IPS-NIHi11 (cell line): Measurements from ENCODE around the gene DENND5A.
A peak's percentile ranks its signal among the peaks of the same experiment; 100 is the strongest.
"Not testable (repeated sequence)": the region's sequence is repeated elsewhere in the genome, so short reads cannot be mapped to it uniquely, and the experiment has no call there.

Source experiments
- DNase-seq: peaks from one replicate; pipeline ENCODE4 v3.0.0; 2012; ENCODE audit warnings: mixed read lengths, low spot score

The DENND5A gene

GRCh38 chr11:9264316-9265210 is 587 bp downstream of the DENND5A start:
- DNase-seq = peak; percentile 26

DNA sequence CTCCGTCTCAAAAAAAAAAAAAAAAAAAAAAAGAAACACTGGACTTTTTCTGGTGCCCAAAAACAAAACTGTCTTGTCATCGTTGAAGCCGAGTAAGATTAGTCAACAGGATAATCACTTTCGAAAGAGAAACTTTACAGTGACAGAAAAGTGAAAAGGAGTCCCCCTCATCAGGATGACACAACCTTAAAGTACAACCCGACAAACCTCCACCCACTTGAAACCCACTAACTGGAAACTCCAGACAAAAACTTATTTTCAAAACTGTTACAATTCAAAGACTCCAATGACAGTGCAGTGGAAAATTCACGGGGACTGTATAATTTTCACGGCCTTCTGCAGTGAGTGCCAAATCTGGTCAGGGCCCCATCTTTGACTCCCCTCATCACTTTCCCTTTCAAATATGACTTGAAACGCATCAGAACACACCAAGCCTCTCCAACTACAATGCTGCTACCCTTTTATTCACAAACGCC is 1.3 kb downstream of the DENND5A start:
- DNase-seq = no peak

DNA sequence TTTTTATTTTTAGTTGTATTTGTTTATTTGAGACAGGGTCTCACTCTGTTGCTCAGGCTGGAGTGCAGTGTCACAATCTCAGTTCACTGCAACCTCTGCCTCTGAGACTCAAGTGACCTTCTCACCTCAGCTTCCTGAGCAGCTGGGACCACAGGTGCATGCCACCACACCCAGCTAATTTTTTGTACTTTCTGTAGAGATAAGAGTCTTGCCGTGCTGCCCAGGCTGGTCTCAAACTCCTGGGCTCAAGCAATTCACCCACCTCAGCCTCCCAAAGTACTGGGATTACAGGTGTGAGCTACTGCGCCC is 4.4 kb downstream of the DENND5A start:
- not testable (repeated sequence) for DNase-seq

GRCh38 chr11:9259981-9260837 is 4.9 kb downstream of the DENND5A start:
- DNase-seq = no peak

- not testable (repeated sequence) for DNase-seq
Observed at GRCh38 chr11:9258279-9258678, 6.9 kb downstream of the DENND5A start.

GRCh38 chr11:9254416-9254815 is 10.7 kb downstream of the DENND5A start:
- no peak for DNase-seq

- no peak for DNase-seq
Observed at GRCh38 chr11:9253086-9253485, 12.1 kb downstream of the DENND5A start.

DNA sequence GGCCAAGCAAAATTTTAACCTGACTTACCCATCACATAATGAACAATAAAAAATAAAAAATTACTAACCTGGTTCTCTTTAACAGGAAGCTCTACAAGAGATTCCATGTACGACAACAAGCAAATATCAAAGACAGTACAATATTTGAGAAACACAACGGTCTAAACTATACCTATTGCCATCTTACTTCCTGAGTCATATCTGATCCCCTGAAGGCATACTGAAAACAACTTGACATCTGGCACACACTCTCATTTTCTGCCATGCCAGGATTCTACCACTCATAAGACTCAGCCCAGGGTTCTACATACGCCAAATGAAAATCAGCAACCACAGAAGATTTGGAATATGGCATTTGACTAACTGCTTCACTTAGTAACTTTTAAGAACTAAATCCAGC is 13.8 kb downstream of the DENND5A start:
- no peak for DNase-seq

DNA sequence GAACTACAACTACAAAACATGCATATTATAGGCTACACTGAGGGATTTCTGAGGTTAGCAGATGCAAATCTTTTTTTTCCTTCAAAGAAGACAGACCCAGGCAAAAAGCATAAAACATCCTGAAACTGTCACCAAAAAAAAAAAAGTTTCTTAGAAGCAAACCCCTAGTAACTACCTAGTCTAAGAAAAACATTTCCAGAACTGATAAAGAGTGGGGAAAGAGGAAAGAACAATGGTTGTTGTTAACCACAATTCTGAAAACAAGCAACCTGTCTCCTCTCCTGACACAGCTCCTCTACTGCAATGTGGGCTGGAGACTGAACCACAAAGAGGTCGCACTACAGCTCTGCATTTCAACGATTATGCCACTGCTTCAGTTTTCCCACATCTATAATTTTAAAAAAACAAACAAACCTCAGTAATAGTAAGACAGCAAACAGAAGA is 15.0 kb downstream of the DENND5A start:
- no peak for DNase-seq

DNA sequence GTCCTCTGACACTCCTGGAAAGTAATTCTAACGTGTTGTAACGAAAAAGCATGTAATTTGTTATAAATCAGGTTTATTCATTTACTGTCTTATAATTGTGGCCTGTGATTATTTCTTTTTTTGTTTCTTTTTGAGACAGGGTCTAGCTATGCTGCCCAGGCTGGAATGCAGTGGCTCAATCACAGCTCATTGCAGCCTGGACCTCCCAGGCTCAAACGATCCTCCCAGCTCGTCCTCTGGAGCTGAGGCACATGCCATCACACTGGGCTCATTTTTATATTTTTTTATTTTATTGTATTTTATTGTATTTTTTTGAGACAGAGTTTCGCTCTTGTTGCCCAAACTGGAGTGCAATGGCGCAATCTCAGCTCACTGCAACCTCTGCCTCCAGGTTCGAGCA is 15.9 kb downstream of the DENND5A start:
- no peak for DNase-seq

DNA sequence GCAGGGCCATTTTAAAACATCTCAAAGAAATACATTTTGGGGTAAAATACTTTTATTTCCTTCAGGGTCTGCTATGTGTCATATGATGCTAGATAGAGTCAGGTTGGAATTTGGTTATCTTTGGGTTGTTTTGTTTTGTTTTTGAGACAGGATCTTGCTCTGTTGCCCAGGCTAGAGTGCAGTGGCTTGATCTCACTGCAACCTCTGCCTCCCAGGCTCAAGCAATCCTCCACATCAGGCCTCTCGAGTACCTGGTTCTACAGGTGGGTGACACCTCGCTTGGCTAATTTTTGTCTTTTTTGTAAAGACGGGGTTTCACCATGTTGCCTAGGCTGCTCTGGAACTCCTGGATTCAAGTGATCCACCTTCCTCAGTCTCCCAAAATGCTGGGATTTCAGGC is 17.3 kb downstream of the DENND5A start:
- no peak for DNase-seq

DNA sequence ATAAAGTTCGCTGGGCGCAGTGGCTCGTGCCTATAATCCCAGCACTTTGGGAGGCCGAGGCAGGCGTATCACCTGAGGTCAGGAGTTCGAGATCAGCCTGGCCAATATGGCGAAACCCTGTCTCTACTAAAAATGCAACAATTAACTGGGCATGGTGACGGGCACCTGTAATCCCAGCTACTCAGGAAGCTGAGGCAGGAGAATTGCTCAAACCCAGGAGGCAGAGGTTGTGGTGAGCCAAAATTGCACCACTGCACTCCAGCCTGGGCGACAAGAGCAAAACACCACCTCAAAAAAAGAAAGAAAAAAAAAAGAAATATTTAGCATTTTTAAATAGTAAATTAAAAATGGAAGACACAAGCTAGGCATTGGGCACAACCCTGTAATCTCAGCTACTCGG is 28.9 kb downstream of the DENND5A start:
- DNase-seq = not testable (repeated sequence)

DNA sequence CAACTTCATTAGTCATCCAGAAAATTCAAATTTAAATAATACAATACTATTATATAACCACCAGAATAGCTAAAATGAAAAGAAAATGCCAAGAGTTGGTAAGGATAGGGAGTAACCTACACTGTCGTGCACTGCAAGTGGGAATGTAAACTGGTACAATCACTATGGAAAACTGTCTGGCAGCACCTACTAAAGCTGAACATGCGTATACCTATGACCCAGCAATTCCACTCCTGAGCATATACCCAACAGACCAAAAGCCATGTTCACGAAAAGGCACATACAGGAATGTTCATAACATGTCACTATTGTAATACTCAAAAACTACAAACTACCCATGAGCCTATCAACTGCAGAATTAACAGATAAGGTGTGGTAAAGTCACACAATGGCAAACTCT is 32.7 kb downstream of the DENND5A start:
- no peak for DNase-seq

- DNase-seq = no peak
Observed at GRCh38 chr11:9231848-9232177, 33.3 kb downstream of the DENND5A start.

DNA sequence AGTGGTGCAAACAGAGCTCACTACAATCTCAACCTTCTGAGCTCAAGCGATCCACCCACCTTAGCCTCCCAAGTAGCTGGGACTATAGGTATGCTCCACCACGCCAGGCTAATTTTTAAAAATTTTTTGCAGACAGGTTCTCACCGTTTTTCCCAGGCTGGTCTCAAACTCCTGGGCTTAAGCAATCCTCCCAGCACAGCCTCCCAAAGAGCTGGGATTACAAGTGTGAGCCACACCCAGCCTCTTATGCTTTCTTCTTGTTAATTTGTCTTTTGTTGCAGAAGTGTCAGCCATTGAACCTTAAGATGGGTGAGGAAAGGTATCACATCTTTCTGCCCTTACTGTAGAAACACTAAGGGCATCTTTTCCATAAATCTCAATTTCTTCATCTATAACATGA is 34.9 kb downstream of the DENND5A start:
- no peak for DNase-seq

- DNase-seq = no peak
Observed at GRCh38 chr11:9228091-9228490, 37.1 kb downstream of the DENND5A start.

- no peak for DNase-seq
Observed at GRCh38 chr11:9225748-9226298, 39.3 kb downstream of the DENND5A start.

DNA sequence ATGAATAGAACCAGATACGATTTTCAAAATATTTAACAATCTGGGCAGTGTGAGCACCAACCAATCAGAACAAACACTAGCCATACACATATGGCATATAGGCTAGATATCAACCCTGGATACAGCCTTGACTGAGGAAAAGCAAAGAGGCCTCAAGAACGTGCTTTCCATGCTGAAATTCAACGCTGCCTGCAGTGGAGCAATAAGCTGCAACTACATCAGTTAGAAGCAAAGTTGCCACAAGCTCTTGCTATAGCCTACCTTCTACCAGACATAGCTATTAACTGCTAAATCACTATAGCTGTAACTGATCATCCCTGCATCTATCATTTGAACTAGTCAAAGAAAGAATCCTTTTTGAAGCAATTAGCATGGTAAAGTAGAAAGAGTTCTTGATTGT is 42.5 kb downstream of the DENND5A start:
- DNase-seq = no peak

- DNase-seq = not testable (repeated sequence)
Observed at GRCh38 chr11:9220853-9221252, 44.3 kb downstream of the DENND5A start.

- no peak for DNase-seq
Observed at GRCh38 chr11:9219572-9219971, 45.6 kb downstream of the DENND5A start.

DNA sequence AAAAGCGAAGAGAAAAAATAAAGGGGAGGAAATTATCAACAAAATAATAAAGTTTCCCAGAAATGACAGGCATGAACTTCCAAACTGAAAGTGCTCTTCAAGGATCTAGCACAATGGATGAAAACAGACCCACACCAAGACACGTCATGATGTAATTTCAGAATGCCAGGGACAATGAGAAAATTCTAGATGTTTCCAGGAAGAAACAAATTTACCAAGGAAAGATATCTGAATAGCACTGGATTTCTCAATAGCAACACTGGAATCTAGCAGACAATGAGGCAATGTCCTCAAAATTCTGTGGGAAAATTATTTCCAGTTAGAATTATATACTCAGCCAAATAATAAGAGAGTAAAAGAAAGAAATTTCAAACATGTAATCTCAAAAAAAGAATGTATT is 46.0 kb downstream of the DENND5A start:
- DNase-seq = no peak

DNA sequence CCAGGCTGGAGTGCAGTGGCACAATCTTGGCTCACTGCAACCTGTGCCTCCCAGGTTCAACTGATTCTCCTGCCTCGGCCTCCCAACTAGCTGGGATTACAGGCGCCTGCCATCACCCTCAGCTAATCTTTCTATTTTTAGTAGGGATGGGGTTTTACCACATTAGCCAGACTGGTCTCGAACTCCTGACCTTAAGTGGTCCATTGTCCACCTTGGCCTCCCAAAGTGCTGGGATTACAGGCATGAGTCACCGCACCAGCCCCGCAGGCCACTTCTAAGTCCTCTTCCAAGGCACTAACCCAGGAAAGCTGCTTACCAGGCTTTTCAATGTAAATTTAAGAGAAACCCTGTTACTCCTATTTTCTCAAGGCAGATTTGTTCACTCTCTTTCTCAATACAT is 50.4 kb downstream of the DENND5A start:
- DNase-seq = no peak

- DNase-seq = no peak
Observed at GRCh38 chr11:9211322-9211721, 53.8 kb downstream of the DENND5A start.
